Keratinocyte (primary cell): ENCODE measurements around the gene GSDMA. TPM values are rescaled to one million over a fixed set of nuclear protein-coding genes. Genes with fewer than 3 reads are reported as not detected.

Source experiments
- DNase-seq: peaks from one replicate; pipeline ENCODE4 v3.0.0-alpha.2; 2011; ENCODE audit warnings: low read depth, missing footprints, low spot score
- FAIRE-seq: peaks from 2 replicates; lab custom pipeline; 2011; peaks lifted over from hg19 to GRCh38; lab: Jason Lieb, UNC
- H2AFZ ChIP-seq: 2 replicates; pipeline ENCODE4 v1.6.0; 2012; ENCODE audit warnings: low read length, control low read depth, inconsistent platforms; ENCODE audit not compliant: control insufficient read depth
- H3K27ac ChIP-seq: 2 replicates; pipeline ENCODE4 v1.5.1; 2011; ENCODE audit warnings: low read length; ENCODE audit not compliant: control insufficient read depth, insufficient read depth
- H3K27me3 ChIP-seq: 3 replicates; pipeline ENCODE4 v1.6.0; 2011; ENCODE audit warnings: low read length; ENCODE audit not compliant: control insufficient read depth, insufficient read depth; ENCODE audit errors: extremely low read depth
- H3K36me3 ChIP-seq, 2 experiments: 2 replicates in 1 of 2; 3 replicates in 1 of 2; pipeline ENCODE4 v1.5.1; 2011; ENCODE audit warnings: low read length in 2 of 2, mild to moderate bottlenecking in 1 of 2; ENCODE audit not compliant: control insufficient read depth in 2 of 2, insufficient read depth in 2 of 2; ENCODE audit errors: extremely low read depth in 1 of 2
- H3K4me1 ChIP-seq: 3 replicates; pipeline ENCODE4 v1.5.1; 2011; ENCODE audit warnings: low read length; ENCODE audit not compliant: control insufficient read depth, insufficient read depth; ENCODE audit errors: extremely low read depth
- H3K4me2 ChIP-seq: 3 replicates; pipeline ENCODE4 v1.6.0; 2011; ENCODE audit warnings: low read depth, low read length; ENCODE audit not compliant: control insufficient read depth, insufficient read depth; ENCODE audit errors: extremely low read depth
- H3K4me3 ChIP-seq, 3 experiments: fragments of 200-600 bp in 1 of 3; sonication (generic) in 1 of 3; 2 replicates in 2 of 3; 3 replicates in 1 of 3; pipeline ENCODE4 v1.5.1; 2011 to 2016; ENCODE audit warnings: low read length in 3 of 3, mild to moderate bottlenecking in 3 of 3, control low read depth in 2 of 3, inconsistent platforms in 1 of 3, low read depth in 1 of 3, mixed read lengths in 1 of 3, mixed run types in 1 of 3, moderate library complexity in 1 of 3; ENCODE audit not compliant: control insufficient read depth in 2 of 3, insufficient read depth in 2 of 3; ENCODE audit errors: extremely low read depth in 1 of 3
- H3K79me2 ChIP-seq: 2 replicates; pipeline ENCODE4 v1.6.0; 2012; ENCODE audit warnings: low read length; ENCODE audit not compliant: control insufficient read depth, insufficient read depth
- H3K9ac ChIP-seq: 3 replicates; pipeline ENCODE4 v1.6.0; 2011; ENCODE audit warnings: low read length; ENCODE audit not compliant: control insufficient read depth, insufficient read depth; ENCODE audit errors: extremely low read depth
- H3K9me1 ChIP-seq: 3 replicates; pipeline ENCODE4 v1.6.0; 2011; ENCODE audit warnings: low read length; ENCODE audit not compliant: control insufficient read depth, insufficient read depth; ENCODE audit errors: extremely low read depth
- H3K9me3 ChIP-seq: 2 replicates; pipeline ENCODE4 v1.5.1; 2012; ENCODE audit warnings: low read depth, low read length; ENCODE audit not compliant: control insufficient read depth
- H4K20me1 ChIP-seq: 3 replicates; pipeline ENCODE4 v1.6.0; 2011; ENCODE audit warnings: low read length; ENCODE audit not compliant: control insufficient read depth, insufficient read depth; ENCODE audit errors: extremely low read depth
- EZH2 ChIP-seq: IDR thresholded peaks from one replicate; pipeline ENCODE4 v1.6.1; 2012; ENCODE audit warnings: inconsistent platforms, mild to moderate bottlenecking, low read length, moderate library complexity
- dilution Hi-C: fragments of 300-500 bp; cut with MboI; formaldehyde crosslinking; loops from one replicate; pipeline ENCODE4 v1.7.0; 2020; ENCODE audit warnings: low sequenced_read_pairs; ENCODE audit not compliant: extremely low pct_ligation_motif_present
- polyA plus RNA-seq, 5 experiments: library from polyadenylated mRNA; depleted of rRNA in 3 of 5; stranded (reverse) in 3 of 5; stranded (forward) in 1 of 5; unstranded in 1 of 5; fragments of >200 nt; gene quantifications; 1 replicate in 1 of 5; 2 replicates in 3 of 5; 3 replicates in 1 of 5; pipeline versions ENCODE4 v1.2.1 to v1.2.3, GENCODE V29; 2011 to 2012; ENCODE audit warnings: missing spikeins in 2 of 5, low read depth in 1 of 5, low replicate concordance in 1 of 5
- TF ChIP-seq, protein P1 (sequence below), 3 experiments: IDR thresholded peaks in 1 of 3; conservative IDR thresholded peaks in 1 of 3; optimal IDR thresholded peaks in 1 of 3; 2 replicates in 2 of 3; 3 replicates in 1 of 3; pipeline versions ENCODE3 to v1.5.1; 2011; ENCODE audit warnings: low read length in 3 of 3, mild to moderate bottlenecking in 3 of 3, moderate library complexity in 2 of 3, control low read depth in 1 of 3, inconsistent platforms in 1 of 3; ENCODE audit not compliant: insufficient read depth in 2 of 3; ENCODE audit errors: extremely low read depth in 1 of 3

GSDMA gene
- polyA plus RNA-seq, 1 donor (not counting 4 experiments of a cell fraction or from before 2014, with no cell fraction given): 5.0 TPM

DNA sequence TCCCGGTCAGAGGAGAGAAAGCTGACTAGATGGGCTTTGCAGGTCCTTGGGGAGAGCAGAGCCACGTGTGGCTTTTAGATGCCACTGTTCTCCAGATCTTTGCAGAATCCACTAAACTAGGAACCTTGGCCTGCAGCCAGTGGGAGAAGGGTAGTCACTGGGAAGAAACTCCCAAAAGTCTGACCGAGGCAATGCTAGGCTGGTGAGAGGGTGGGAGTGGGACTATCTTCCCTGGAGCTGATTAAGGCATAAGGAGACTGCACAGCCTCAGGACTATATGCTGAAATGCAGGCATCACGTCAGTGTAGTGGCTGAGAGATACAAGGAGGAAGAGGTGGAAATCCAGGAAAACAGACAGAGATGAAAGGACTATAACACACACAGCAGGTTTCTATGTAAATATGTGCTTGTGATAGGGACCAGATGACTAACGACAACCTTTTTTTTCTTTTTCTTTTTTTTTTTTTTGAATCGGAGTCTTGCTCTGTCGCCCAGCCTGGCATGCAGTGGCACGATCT is 2.2 kb upstream of the GSDMA start:
- Histone ChIP-seq H3K9me3 (no peaks in the 10 kb centered on the region), H3K4me2 (no peak overlapping the region), H3K4me3 (no peak overlapping the region), H2AFZ (no peak overlapping the region), H3K9me1 (no peaks in the 10 kb centered on the region), H3K79me2 (no peaks in the 10 kb centered on the region), H3K27ac (no peak overlapping the region), H3K4me1 (peaks cover 13% of the 10 kb centered on the region), H3K36me3 (no peaks in the 10 kb centered on the region), H3K27me3 (no peaks in the 10 kb centered on the region), H4K20me1 (no peaks in the 10 kb centered on the region), H3K9ac (no peak overlapping the region)
- no peak for DNase-seq
- no peak for FAIRE-seq
- TF ChIP-seq, protein P1, sequence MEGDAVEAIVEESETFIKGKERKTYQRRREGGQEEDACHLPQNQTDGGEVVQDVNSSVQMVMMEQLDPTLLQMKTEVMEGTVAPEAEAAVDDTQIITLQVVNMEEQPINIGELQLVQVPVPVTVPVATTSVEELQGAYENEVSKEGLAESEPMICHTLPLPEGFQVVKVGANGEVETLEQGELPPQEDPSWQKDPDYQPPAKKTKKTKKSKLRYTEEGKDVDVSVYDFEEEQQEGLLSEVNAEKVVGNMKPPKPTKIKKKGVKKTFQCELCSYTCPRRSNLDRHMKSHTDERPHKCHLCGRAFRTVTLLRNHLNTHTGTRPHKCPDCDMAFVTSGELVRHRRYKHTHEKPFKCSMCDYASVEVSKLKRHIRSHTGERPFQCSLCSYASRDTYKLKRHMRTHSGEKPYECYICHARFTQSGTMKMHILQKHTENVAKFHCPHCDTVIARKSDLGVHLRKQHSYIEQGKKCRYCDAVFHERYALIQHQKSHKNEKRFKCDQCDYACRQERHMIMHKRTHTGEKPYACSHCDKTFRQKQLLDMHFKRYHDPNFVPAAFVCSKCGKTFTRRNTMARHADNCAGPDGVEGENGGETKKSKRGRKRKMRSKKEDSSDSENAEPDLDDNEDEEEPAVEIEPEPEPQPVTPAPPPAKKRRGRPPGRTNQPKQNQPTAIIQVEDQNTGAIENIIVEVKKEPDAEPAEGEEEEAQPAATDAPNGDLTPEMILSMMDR (optimal IDR thresholded peaks at IDR 0.05 in 1 of 3, IDR thresholded peaks at IDR 0.05 in 1 of 3, conservative IDR thresholded peaks at IDR 0.05 in 1 of 3; ENCODE audit: extremely low read depth in 1 of 3, insufficient read depth in 2 of 3, low read length in 3 of 3): no peak
- no peak for TF ChIP-seq EZH2
- dilution Hi-C loops: no loop called here

DNA sequence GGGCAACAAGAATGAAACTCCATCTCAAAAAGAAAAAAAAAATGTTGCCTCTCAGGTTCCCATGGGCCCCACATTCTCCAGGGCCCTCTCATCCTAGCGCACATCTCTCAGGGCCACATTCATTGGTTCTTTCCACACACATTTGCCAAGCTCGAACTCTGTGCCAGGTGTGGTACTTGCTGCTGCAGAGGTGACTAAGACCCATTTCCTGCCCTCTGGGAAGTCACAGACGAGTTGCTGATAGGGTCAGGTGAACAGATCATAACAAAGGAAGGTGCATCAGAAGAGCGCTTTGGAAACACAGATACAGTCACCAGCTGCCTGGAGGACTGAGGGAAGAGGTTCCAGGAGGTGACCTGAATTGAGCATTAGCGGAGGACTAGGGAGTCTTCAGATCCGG is 1.0 kb downstream of the GSDMA start:
- Histone ChIP-seq H3K9me1 (no peaks in the 10 kb centered on the region), H3K27ac (no peak overlapping the region), H3K4me2 (no peak overlapping the region), H2AFZ (no peak overlapping the region), H4K20me1 (no peaks in the 10 kb centered on the region), H3K9ac (no peak overlapping the region), H3K4me1 (peaks cover 23% of the 10 kb centered on the region), H3K4me3 (no peak overlapping the region), H3K27me3 (no peaks in the 10 kb centered on the region), H3K9me3 (no peaks in the 10 kb centered on the region), H3K79me2 (no peaks in the 10 kb centered on the region), H3K36me3 (no peaks in the 10 kb centered on the region)
- FAIRE-seq: peak; percentile 98
- TF ChIP-seq, protein P1 (optimal IDR thresholded peaks at IDR 0.05 in 1 of 3, IDR thresholded peaks at IDR 0.05 in 1 of 3, conservative IDR thresholded peaks at IDR 0.05 in 1 of 3; ENCODE audit: extremely low read depth in 1 of 3, insufficient read depth in 2 of 3, low read length in 3 of 3): no peak
- no peak for TF ChIP-seq EZH2
- DNase-seq: peak; percentile 84
- dilution Hi-C loops: no loop called here
